Measurements from ENCODE around the gene RIMS4.

The RIMS4 gene

DNA sequence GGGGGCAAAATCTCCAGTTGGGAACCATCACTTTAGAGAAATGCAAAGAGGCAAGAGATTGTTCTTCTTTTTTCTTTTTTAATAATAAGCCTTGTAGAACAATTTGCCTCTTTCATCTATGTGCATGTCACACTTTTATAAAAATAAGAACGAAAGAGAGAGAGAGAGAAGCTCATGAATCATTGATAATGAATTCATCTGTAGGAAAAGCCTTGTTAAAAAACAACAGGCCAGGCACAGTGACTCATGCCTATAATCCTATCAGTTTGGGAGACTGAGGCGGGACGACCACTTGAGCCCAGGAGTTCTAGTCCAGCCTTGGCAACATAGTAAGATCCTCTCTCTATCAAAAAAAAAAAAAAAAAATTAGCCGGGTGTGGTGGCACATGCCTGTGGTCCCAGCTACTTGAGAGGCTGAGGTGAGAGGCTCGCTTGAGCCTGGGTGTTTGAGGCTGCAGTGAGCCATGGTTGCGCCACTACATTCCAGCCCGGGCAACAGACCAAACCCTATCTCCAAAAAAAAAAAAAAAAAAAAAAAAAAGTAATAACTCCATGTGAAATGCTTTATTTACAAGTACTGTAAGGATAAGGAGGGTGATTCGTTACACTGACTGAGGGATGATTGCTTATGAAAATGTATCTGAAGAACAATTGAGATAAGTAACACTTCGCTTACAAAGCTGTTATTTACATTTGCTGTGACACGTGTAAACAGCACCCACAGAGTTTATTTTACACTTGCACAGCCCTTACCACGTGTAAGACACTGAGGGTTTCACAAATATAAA lies 89.2 kb downstream of the RIMS4 start:
- DNase-seq (ENCODE audit: low read depth in 2 of 2): no peak

DNA sequence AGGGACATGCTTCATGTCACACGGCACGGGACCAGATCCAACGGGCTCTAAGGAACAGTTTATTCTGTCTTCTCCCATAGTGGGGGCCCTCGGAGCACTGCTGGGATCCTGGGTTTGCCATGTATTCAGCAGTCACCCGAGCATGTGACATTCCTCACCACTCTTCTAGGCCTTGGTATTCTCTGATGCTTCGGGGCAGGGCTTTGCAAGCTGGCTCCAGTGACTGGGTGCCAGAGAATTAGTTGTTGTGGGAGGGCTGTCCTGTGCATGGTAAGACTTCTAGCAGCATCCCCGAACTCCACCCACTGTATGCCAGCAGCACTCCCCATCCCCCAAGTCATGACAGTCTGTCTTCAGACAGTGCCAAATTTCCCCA lies 89.7 kb downstream of the RIMS4 start:
- DNase-seq (ENCODE audit: low read depth in 2 of 2): no peak

DNA sequence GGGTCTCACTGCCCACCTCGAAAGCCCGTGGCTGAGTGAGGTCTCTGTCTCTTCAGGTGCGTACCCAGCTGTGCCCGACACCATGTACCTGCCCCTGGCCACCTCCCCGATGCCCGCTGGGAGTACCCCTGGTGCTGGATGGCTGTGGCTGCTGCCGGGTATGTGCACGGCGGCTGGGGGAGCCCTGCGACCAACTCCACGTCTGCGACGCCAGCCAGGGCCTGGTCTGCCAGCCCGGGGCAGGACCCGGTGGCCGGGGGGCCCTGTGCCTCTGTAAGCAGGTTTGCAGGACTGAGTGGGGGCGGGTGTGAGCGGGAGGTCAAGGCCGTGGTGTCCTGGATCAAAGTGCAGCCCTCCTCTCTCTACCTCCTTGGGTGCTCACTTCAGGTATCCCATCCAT lies 90.5 kb downstream of the RIMS4 start:
- no peak for DNase-seq (ENCODE audit: low read depth in 2 of 2)

DNA sequence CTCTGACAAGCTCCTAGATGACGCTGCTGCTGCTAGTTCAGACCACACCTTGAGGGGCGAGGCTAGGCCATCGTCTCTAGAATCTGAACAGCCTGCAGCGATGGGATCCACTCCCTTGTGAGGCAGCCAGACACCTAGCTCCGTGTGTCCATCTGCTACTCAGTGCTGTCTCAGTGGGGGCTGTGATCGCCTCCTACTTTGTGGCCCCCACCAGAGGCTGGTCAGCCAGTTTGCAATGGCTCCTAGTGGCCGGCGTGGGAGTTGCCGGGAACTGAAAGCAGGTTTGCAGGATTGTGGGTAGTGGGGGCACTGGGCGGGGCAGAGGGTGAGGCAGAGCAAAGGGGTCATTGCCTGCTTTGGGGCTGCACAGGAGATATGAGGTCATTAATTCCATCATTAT lies 92.4 kb downstream of the RIMS4 start:
- no peak for DNase-seq (ENCODE audit: low read depth in 2 of 2)

DNA sequence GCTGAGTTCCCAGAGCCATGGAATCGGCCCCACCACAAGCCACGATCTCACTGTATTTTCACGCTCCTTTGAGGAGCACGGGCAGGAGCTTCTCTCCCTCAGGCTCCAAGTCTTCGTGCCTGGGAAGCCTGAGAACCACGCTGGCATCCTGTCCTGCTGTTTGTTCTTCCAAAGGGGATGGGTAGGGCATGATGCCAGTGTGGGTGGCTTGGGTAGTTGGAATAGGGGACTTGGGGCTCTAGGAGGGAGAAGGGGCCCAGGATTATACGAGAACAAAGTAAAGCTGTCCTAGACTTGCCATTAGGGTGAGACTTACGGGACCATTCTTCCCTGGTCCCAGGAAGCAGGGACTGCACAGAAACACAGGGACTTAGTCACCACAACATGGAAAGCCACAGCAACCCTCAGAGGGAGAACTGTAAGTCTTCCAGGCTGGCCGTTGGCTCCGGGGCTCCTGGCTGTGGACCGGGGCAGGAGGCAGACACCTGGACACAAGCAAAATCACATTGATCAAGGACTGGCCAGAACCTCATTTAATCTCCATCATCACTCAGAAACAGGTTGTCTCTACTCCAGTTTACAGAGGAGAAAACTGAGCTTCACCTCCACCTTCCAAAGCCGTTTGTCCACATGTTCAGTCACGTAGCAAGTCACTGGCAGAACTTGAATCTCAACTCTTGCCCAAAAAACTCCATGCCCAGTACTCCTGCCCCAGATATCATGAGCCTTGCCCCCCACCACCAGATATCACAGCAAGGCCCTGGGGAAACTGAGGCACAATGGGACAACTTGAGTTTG lies 93.8 kb downstream of the RIMS4 start:
- no peak for DNase-seq (ENCODE audit: low read depth in 2 of 2)

DNA sequence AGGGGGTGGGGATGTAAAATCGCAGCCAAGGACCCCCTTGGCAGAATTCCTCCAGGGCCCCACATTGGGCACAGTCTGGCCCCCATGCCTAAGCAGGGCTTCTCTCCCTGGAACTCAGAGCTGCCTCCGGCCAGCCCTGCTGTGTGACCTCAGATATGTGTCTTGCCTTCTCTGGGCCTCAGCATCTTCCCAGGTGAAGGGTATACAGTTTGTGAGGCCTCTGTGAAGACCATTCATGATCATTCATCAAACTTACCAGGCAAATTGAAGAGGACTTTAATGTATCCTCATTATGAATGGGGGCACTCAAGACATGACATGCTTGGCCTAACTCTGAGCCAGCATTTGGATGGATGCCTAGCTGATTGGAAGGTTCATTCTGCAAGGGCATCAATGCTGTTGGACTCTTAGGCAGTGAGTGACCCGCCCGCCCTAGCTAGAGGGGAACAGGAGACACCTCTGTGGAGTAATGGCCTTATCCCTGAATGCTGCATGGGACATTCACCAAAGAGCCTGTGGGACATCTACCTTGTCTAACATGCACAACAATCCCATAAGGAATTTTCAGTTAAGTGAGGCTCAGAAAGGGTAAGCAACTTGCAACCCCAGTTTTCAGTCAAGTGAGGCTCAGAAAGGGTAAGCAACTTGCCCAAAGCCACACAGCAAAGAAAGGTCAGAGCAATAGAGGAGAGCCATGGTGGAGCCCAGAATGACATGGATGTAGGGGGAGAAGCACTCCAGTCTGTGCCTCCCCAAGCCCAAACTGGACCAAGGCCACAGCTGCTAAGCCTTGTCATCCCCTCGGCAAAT lies 94.6 kb downstream of the RIMS4 start:
- no peak for DNase-seq (ENCODE audit: low read depth in 2 of 2)

DNA sequence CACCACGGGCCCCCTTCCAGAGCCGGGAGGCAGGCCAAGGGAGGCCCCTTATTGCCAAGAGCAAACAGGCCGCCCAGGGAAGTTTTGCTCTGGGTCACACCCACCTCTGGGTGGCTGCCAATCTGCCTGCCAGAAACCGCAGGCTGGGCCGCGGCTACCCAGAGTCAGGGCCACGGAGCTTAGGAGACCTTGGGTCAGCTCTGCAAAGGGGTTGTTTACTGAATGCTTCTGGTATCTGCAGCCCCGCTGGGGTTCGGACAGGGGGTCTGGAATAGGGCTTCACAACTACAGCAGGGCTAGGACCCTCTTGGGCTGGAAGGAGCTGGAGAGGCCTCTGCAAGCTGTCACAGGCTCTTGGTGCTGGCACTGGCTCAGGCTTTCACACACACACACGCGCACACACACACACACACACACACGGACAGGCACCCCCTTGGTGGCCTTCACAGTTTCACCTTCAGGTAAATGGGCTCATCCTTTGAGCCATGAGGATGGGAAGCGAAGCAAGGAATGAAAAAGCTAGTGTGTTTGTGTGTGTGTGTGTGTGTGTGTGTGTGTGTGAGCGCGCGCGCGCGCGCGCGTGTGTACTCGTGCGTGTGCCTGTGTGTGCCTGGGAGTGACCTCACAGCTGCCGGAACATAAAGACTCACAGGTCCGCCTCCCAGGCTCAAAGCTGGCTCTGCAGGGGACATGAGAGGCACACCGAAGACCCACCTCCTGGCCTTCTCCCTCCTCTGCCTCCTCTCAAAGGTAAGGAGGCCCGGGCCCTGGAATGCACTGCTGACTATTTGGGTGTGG lies 95.4 kb downstream of the RIMS4 start, which contains the start of gene CCN5:
Gene CCN5, plus strand, starts transcription at position 669 of the 798 bp plus-strand sequence. Its CDS starts 22 bp downstream, at position 691.
- no peak for DNase-seq (ENCODE audit: low read depth in 2 of 2)

DNA sequence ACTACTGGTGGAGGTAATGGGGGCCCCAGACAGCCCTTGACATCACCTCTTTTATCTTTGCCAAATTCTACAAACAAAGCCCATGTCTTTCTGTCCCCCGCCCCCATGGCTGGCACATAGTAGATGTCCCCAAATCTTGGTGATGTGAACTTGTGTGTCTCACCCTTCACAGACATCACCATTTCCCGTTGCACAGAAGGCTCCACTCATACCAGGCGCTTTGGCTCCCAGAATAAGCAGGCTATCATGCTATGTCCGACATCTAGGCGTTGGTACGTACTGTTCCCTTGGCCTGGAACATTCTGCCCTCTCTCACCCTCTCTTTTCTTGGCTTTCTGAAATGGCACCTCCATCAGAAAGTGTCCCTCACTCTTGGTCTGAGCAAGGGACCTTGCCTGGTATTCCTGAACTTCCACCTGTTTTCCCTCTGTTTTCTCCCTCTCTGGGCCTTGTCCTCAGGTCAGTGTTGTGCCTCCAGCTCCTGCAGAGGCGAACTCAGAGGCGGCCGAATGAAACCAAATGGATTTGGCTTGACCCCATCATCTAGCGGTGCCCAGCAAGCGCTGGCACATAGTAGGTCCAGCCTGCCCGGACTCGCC lies 96.1 kb downstream of the RIMS4 start:
- no peak for DNase-seq (ENCODE audit: low read depth in 2 of 2)

DNA sequence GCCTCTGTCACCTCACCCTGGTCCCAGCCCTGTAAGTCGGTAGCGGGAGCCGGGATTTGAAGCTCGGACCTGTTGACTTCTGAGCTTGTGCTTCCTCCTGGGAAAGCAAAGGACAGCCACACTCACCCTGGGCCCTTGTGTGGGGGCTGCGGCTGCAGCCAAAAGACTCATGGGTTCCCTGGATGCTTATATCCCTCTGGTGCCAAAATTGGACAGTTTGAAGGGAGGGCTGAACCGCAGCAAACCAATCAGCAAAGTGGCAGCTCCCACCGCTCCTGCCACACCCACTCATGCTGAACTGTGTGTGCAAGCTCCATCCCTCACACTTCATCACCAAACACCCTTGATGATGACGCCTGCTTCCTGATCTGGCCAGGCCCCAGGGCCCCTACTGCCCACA lies 99.1 kb downstream of the RIMS4 start:
- no peak for DNase-seq (ENCODE audit: low read depth in 2 of 2)

DNA sequence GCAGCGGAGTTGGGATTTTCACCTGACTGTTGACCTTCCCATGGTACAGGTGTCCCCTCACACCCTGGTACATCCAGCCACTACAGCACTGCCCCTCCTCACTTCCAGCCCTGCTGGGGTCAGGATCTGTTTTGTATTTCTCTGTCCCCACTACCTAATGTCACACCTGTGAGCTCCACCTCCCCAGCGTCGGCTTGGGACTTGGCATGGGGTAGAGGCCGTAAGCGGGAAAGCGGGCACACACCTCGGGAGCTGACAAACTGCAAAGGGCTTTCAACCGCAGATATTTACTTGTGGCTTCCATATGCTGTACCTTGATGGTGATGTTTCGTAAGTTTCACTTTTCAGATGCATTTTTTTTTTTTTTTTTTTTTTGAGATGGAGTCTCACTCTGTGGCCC lies 100.5 kb downstream of the RIMS4 start:
- DNase-seq (ENCODE audit: low read depth in 2 of 2): no peak

DNA sequence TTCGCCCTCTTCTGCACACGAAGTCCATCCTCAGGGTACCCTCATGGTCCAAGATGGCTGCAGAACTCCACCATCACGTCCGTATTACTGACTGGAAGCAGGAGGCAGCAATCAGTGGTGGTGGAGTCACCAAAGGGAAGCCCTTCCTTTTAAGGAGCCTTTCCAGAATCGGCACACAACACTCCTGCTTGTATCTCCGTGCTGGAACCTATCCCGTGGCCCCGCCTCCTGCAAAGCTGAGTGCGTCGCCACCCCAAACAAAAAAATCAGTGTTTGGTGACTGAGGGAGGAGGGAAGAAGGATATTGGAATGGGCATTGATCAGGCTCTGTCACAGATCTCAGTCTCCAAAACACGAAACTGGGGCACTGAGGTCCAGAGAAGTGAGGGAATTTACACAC lies 101.0 kb downstream of the RIMS4 start:
- DNase-seq (ENCODE audit: low read depth in 2 of 2): no peak

DNA sequence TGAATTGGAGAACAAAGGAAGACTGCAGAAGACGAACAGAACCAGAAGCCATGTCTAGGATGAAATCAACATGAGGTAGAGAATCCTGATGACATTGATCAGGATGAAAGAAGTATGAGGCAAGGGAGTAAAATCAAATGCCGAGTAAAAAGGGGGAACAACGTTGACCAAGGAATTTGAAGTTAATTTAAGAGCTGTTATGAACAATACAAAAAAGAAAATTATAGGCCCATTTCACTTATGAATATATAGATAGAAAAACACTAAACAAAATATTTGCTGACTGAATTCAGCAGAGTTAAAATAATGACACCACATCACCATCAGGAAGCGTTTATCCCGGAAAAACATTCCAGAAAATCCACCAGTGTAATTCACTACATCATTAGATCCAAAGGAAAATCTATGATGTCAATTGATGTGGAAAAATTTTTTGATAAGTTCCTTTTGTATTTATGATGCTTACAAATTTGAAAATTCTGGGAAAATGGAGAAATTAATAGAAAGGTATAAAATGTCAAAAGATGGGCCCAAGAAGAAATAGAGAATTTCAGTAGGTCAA lies 103.2 kb downstream of the RIMS4 start:
- DNase-seq (ENCODE audit: low read depth in 2 of 2): no peak

DNA sequence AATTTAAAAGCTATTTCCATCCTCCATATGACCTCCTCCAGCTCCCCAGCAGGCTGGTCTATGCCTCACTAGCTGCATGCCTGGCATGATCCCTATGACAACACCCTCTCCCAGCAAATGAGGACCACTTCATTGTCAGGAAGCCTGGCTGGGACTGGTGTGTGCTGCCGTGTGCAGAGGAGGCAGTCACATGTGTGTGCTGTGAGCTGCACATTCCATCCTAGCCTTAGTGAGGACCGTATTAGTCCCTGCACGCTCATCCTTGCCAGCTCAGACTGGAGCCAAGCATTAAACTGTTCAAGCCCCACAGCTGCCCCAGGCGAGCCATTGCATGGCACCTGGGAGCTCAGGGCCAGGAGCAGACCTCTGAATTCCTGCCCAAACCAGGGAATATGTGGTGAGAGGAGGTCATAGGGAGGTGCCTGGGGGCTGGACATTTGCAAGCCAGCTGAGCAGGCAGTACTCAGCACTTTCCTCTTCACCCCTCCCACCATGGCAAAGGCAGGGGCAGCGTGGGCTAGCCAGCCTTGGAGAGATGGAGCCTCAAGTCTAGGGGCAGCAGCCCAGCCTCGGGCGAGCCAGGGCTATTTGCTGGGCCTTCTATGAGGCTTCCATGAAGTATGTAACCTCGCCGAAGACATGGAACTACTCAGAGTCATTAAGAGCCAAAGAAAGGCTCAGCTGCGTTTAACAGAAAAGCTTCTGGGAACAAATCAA lies 103.9 kb downstream of the RIMS4 start:
- DNase-seq (ENCODE audit: low read depth in 2 of 2): no peak

DNA sequence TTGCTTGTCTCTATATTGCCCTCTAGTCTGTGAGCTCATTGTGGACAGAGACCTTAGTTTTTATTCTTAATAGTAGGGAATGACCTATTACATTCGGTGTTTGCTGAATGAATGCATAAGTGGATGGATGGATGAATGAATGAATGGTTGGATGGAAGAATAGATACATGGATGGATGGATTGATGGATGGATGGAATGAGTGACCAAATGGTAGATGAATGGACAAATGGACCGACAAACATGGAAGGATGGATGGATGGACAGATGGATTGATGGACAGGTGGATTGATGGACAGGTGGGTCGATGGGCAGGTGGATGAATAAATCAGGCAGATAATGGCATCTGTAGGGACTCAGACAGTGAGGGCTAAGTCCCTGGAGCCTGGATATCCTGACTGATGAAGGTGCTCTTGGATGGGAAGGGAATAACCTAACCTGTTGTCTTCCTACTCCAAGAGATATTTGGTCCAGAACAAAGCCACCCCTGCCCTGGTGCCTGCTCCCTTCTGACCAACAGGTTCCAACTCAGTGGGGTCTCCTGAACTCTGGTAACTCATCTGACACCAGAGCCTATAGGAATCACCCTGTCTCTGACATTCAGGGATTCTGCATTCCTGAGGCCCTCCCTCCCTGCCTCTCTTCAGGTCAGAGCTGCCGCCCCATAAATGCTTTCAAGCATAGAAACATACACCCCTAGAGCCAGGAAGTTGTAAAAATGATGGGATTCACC lies 104.8 kb downstream of the RIMS4 start:
- no peak for DNase-seq (ENCODE audit: low read depth in 2 of 2)

DNA sequence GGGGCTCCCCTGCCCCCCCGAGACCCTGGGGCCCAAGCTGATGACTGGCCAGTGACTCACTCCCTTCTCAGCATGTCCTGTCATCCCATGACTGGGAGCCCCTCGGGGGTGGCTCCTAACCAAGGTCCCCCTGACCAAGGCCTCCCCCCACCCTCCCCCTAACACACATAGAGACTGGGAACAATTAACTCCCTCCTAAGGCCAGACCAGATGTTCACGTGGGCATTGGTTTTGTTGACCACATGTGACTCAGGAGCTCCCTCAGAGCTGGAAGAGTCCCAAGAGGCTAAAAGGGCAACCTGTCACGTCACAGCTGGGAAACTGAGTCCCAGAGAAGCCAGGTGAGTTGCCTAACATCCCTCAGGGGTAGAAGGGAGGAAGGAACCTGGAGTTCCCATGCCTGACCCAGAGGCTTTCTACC lies 105.8 kb downstream of the RIMS4 start:
- DNase-seq (ENCODE audit: low read depth in 2 of 2): no peak

DNA sequence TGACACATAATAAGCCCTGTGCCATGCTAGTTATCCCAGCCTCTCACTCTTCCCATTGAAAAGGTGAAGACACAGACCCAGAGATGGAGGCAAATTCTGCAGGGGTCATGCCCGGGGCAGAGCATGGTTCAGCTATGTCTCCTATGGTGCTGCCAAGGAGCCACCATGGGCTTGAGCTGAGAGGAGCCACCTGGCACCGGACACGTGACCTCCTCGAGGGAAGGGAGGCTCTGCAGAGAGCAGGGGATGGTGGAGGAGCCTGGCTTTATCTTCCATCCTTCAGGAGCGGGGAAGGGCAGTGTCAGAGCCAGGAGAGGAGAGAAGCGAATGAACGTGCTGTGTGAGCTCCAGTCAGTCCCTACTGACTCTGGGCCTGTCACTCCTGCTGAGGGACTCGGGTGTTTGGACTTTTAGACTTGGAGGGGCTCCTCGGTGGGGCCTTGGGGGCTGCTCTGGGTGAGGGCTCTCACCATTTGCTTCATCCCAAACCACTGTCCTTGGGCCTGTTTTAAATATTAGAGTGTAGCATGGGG lies 106.3 kb downstream of the RIMS4 start:
- DNase-seq (ENCODE audit: low read depth in 2 of 2): no peak

DNA sequence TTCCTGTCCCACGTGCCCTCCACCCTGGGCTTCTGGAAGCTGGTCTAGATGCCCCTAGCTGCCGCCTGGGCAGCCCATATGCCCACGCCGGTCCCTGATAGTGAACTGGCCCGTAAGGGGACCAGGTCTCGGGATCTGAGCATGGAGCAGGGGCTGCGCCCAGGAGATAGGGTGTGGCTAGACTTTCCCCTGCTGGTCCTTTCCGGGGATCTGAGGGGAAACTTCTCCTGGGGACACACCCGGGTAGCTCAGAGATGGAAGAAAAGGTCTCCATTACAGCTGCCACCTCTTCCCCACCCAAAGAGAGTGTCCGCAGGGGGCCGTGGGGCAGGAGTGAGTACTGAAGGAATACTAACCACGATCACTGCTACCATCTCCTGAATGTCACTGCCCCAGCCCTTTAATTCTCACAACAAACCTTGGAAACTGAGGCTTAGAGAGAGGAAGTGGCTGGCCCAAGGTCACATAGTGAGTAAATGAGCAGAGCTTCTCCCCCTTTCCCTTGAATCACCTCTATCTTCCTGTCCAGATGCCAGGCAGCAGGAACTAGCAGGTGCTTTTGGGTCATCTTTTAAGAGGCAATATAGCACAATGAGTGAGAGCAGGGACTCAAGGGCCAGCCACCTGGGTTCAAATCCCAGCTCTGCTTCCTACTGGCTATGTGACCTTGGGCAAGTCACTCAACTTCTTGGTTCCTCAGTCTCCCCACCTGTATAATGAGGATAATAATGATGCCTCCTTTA lies 107.0 kb downstream of the RIMS4 start:
- no peak for DNase-seq (ENCODE audit: low read depth in 2 of 2)

DNA sequence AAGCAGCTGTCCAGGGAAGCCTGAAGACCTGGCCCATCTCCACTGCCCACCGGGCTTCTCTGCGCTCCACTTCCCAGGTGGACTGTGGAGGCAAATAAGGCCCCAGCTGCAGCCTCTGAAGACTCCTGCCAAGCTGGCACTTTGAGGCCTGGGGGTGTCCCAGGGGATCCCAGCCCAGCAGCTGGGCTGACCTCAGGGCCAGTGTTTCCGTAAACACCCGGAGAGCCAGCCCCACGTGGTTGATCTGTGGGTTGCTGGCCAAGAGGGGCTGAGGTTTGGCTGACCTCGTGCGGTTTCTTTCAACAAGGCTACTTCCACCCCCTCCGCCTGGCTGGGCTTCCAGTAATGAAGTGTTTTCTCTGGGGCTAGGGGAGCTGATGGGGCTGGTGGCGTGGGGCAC lies 107.6 kb downstream of the RIMS4 start:
- DNase-seq (ENCODE audit: low read depth in 2 of 2): no peak

Measured in stimulated activated CD8-positive, alpha-beta memory T cell treated with anti-CD3 and anti-CD28 coated beads, Interleukin-15, amount 100 ng/mL, for 4 hours (primary cell).